Upper lobe of left lung (tissue), 6 donors: Measurements from ENCODE around the gene ENDOV. TPM values are rescaled to one million over a fixed set of nuclear protein-coding genes. Genes with fewer than 3 reads are reported as not detected.

Source experiments
- ATAC-seq, 2 donors: fragments of 200-7000 bp; cut with Tn5 transposase; one replicate each; pipeline ENCODE4 v1.9.1; 2022; ENCODE audit warnings: mild to moderate bottlenecking in 2 of 2, moderate library complexity in 2 of 2; ENCODE audit not compliant: low FRiP score in 2 of 2
- DNase-seq, 2 donors: peaks; one replicate each; pipeline ENCODE4 v3.0.0-alpha.2; 2019 to 2020
- H3K27ac ChIP-seq, 4 donors: fragments of 200-600 bp; sonication (generic); one replicate each; pipeline ENCODE4 v1.5.1; 2016 to 2019
- H3K27me3 ChIP-seq, 4 donors: fragments of 200-600 bp; sonication (generic); one replicate each; pipeline ENCODE4 v1.5.1; 2017 to 2019
- H3K36me3 ChIP-seq, 4 donors: fragments of 200-600 bp; sonication (generic); one replicate each; pipeline ENCODE4 v1.5.1; 2016 to 2019
- H3K4me1 ChIP-seq, 4 donors: fragments of 200-600 bp; sonication (generic); one replicate each; pipeline ENCODE4 v1.5.1; 2018 to 2019
- H3K4me3 ChIP-seq, 4 donors: fragments of 200-600 bp; sonication (generic); one replicate each; pipeline ENCODE4 v1.5.1; 2017 to 2019; ENCODE audit warnings: mild to moderate bottlenecking in 2 of 4, moderate library complexity in 1 of 4
- H3K9me3 ChIP-seq, 4 donors: fragments of 200-600 bp; sonication (generic); one replicate each; pipeline ENCODE4 v1.5.1; 2018 to 2019
- CTCF ChIP-seq, 6 experiments: fragments of 450-650 bp in 4 of 6; fragments of 200-600 bp in 2 of 6; sonication (generic) in 2 of 6; IDR thresholded peaks; one replicate each; pipeline ENCODE4 v1.5.1; 2016 to 2019; ENCODE audit warnings: antibody characterized with exemption in 6 of 6
- EP300 ChIP-seq, 4 donors: sonication (generic); formaldehyde crosslinking; IDR thresholded peaks; one replicate each; pipeline ENCODE4 v1.5.1; 2017; ENCODE audit warnings: antibody characterized with exemption in 4 of 4, control low read depth in 2 of 4
- POLR2A ChIP-seq, 4 donors: fragments of 450-650 bp; IDR thresholded peaks; one replicate each; pipeline ENCODE4 v1.5.1; 2016 to 2017; ENCODE audit warnings: antibody characterized with exemption in 4 of 4, mild to moderate bottlenecking in 2 of 4
- POLR2AphosphoS5 ChIP-seq, 2 donors: sonication (generic); formaldehyde crosslinking; IDR thresholded peaks; one replicate each; pipeline ENCODE4 v1.5.1; 2017; ENCODE audit warnings: antibody characterized with exemption in 2 of 2
- WGBS, 2 donors: methylation state at CpG; one replicate each; pipeline ENCODE4 v1.1.5; 2017 to 2018; 5-methylcytosine and 5-hydroxymethylcytosine counted together
- total RNA-seq, 6 donors: library from RNA; depleted of rRNA in 4 of 6; stranded (reverse); fragments of >200 nt in 4 of 6; gene quantifications; one replicate each; pipeline versions ENCODE4 v1.1.0 to v1.2.1, GENCODE V29; 2016 to 2021
- donor health status: DM: no; HTN: no; CAD: no; lungs with moderate emphysema.
- donor health status: DM: no; HTN: yes; CAD: no; lungs with severe emphysema.

The ENDOV gene
- total RNA-seq, 6 donors from 2014 or later, result 16.7 to 93.2 (median 25.6) TPM

GRCh38 chr17:80379348-80379747 lies 35.6 kb upstream of the ENDOV start:
- DNase-seq (no peak), ATAC-seq (no peak)
- TF ChIP-seq POLR2AphosphoS5 (IDR thresholded peaks at IDR 0.05), result no peak
- no peak for TF ChIP-seq EP300 (IDR thresholded peaks at IDR 0.05)
- TF ChIP-seq CTCF (IDR thresholded peaks at IDR 0.05), result no peak
- TF ChIP-seq POLR2A (IDR thresholded peaks at IDR 0.05), result no peak
- Histone ChIP-seq H3K9me3 (no peaks in the 10 kb centered on the region), H3K27ac (no peak overlapping the region), H3K36me3 (peaks cover 72 to 100% (median 93%) of the 10 kb centered on the region in 4 donors), H3K4me1 (no peaks in the 10 kb centered on the region), H3K27me3 (no peaks in the 10 kb centered on the region), H3K4me3 (no peak overlapping the region)
- WGBS, 2 donors, result 93 to 97% methylated on average over 8 to 9 of the region's 9 CpGs

GRCh38 chr17:80380068-80380467 lies 34.9 kb upstream of the ENDOV start:
- no peaks in the 10 kb centered on the region for H3K4me1 ChIP-seq
- DNase-seq (no peak), ATAC-seq (no peak)
- 93 to 98% methylated on average over 6 of the region's 6 CpGs for WGBS, 2 donors
- H3K27me3 ChIP-seq, result no peaks in the 10 kb centered on the region
- no peak overlapping the region for H3K4me3 ChIP-seq
- H3K36me3 ChIP-seq, result peaks cover 72 to 100% (median 93%) of the 10 kb centered on the region in 4 donors
- TF ChIP-seq POLR2AphosphoS5 (IDR thresholded peaks at IDR 0.05), result no peak
- no peak for TF ChIP-seq EP300 (IDR thresholded peaks at IDR 0.05)
- no peak for TF ChIP-seq CTCF (IDR thresholded peaks at IDR 0.05)
- TF ChIP-seq POLR2A (IDR thresholded peaks at IDR 0.05), result no peak
- no peak overlapping the region for H3K27ac ChIP-seq
- H3K9me3 ChIP-seq, result no peaks in the 10 kb centered on the region

DNA sequence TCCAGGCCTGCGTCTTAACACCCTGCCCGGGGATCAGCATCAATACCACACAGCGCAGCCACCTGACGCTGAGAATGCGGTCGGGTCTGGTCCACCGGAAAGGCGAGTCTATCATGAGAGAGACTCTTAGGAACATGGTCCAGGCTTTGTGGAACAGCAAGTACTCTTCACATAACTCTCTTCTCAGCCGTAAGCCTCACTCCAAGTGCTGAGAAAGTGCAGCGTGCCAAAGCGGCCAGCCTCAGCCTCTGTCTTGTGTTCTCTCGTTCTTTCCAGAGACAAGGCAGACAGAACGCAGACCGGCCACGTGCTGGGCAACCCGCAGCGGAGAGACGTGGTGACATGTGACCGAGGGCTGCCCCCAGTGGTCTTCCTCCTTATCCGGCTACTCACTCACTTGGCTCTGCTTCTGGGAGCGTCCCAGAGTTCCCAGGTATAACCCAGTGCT lies 34.4 kb upstream of the ENDOV start:
- Histone ChIP-seq H3K27me3 (no peaks in the 10 kb centered on the region), H3K36me3 (peaks cover 68 to 100% (median 93%) of the 10 kb centered on the region in 4 donors), H3K4me3 (no peak overlapping the region), H3K27ac (no peak overlapping the region), H3K4me1 (no peaks in the 10 kb centered on the region), H3K9me3 (no peaks in the 10 kb centered on the region)
- TF ChIP-seq POLR2AphosphoS5 (IDR thresholded peaks at IDR 0.05), result no peak
- peak in 1 of 2 donors; percentile 20 for DNase-seq
- ATAC-seq, result no peak
- 86 to 89% methylated on average over 12 to 21 of the region's 21 CpGs for WGBS, 2 donors

- no peaks in the 10 kb centered on the region for H3K27me3 ChIP-seq
- H3K4me1 ChIP-seq, result no peaks in the 10 kb centered on the region
- no peak overlapping the region for H3K4me3 ChIP-seq
- no peak overlapping the region for H3K27ac ChIP-seq
- 95 to 97% methylated on average over 18 of the region's 18 CpGs for WGBS, 2 donors
- no peaks in the 10 kb centered on the region for H3K9me3 ChIP-seq
- DNase-seq (peak in 1 of 2 donors; percentile 52), ATAC-seq (no peak)
- TF ChIP-seq CTCF (IDR thresholded peaks at IDR 0.05) (no peak), POLR2A (IDR thresholded peaks at IDR 0.05) (no peak), POLR2AphosphoS5 (IDR thresholded peaks at IDR 0.05) (no peak), EP300 (IDR thresholded peaks at IDR 0.05) (no peak)
- peaks cover 66 to 100% (median 93%) of the 10 kb centered on the region in 4 donors for H3K36me3 ChIP-seq
Measured at GRCh38 chr17:80381416-80381923, 33.5 kb upstream of the ENDOV start.

- H3K4me1 ChIP-seq, result no peaks in the 10 kb centered on the region
- no peak for TF ChIP-seq POLR2AphosphoS5 (IDR thresholded peaks at IDR 0.05)
- no peak for TF ChIP-seq POLR2A (IDR thresholded peaks at IDR 0.05)
- no peak for TF ChIP-seq EP300 (IDR thresholded peaks at IDR 0.05)
- no peak for TF ChIP-seq CTCF (IDR thresholded peaks at IDR 0.05)
- no peak overlapping the region for H3K27ac ChIP-seq
- peaks cover 63 to 100% (median 93%) of the 10 kb centered on the region in 4 donors for H3K36me3 ChIP-seq
- ATAC-seq (no peak), DNase-seq (no peak)
- no peaks in the 10 kb centered on the region for H3K9me3 ChIP-seq
- H3K27me3 ChIP-seq, result no peaks in the 10 kb centered on the region
- WGBS, 2 donors, result 91 to 93% methylated on average over 3 of the region's 3 CpGs
- H3K4me3 ChIP-seq, result no peak overlapping the region
Measured at GRCh38 chr17:80382446-80382845, 32.5 kb upstream of the ENDOV start.
